ENCODE measurements around the gene KLC4.

GRCh38 chr6:43096451-43097097 lies 37.1 kb downstream of the KLC4 start:
- TF ChIP-seq, protein P1, sequence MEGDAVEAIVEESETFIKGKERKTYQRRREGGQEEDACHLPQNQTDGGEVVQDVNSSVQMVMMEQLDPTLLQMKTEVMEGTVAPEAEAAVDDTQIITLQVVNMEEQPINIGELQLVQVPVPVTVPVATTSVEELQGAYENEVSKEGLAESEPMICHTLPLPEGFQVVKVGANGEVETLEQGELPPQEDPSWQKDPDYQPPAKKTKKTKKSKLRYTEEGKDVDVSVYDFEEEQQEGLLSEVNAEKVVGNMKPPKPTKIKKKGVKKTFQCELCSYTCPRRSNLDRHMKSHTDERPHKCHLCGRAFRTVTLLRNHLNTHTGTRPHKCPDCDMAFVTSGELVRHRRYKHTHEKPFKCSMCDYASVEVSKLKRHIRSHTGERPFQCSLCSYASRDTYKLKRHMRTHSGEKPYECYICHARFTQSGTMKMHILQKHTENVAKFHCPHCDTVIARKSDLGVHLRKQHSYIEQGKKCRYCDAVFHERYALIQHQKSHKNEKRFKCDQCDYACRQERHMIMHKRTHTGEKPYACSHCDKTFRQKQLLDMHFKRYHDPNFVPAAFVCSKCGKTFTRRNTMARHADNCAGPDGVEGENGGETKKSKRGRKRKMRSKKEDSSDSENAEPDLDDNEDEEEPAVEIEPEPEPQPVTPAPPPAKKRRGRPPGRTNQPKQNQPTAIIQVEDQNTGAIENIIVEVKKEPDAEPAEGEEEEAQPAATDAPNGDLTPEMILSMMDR (IDR thresholded peaks at IDR 0.05), result no peak
- TF ChIP-seq POLR2A (IDR thresholded peaks at IDR 0.05), result no peak
